GM12878 (cell line): Measurements from ENCODE around the gene ZBED4. TPM values are rescaled to one million over a fixed set of nuclear protein-coding genes. Genes with fewer than 3 reads are reported as not detected.

Experiments
- BMI1 ChIP-seq: fragments of 450-650 bp; IDR thresholded peaks from 2 replicates; pipeline ENCODE4 v1.6.1; 2016; ENCODE audit warnings: mild to moderate bottlenecking, moderate library complexity, borderline replicate concordance
- CREM ChIP-seq: IDR thresholded peaks from 2 replicates; pipeline ENCODE4 v1.6.1; 2014; ENCODE audit warnings: antibody characterized with exemption, low read depth
- EED ChIP-seq: sonication (generic); IDR thresholded peaks from 2 replicates; pipeline ENCODE4 v1.6.1; 2016; ENCODE audit warnings: antibody characterized with exemption, low read depth
- ESRRA ChIP-seq: IDR thresholded peaks from 2 replicates; pipeline ENCODE4 v1.6.1; 2012; ENCODE audit warnings: mild to moderate bottlenecking, low read length, improper control_type of control experiment
- HCFC1 ChIP-seq: fragments of 150-350 bp; IDR thresholded peaks from 2 replicates; pipeline ENCODE4 v1.6.1; 2014; ENCODE audit warnings: low read length
- KDM1A ChIP-seq: fragments of 200-600 bp; sonication (generic); IDR thresholded peaks from 2 replicates; pipeline ENCODE4 v1.6.1; 2016; ENCODE audit warnings: borderline replicate concordance
- MEF2A ChIP-seq: IDR thresholded peaks from 2 replicates; pipeline ENCODE4 v1.6.1; 2011; ENCODE audit warnings: low read depth, mild to moderate bottlenecking, low read length, moderate library complexity; ENCODE audit not compliant: insufficient read depth
- MTA3 ChIP-seq: IDR thresholded peaks from 2 replicates; pipeline ENCODE4 v1.6.1; 2012; ENCODE audit warnings: low read length, inconsistent platforms, borderline replicate concordance
- MXI1 ChIP-seq: fragments of 150-350 bp; IDR thresholded peaks from 2 replicates; pipeline ENCODE4 v1.6.1; 2011; ENCODE audit warnings: low read depth, mild to moderate bottlenecking, inconsistent platforms, low read length, improper control_type of control experiment
- NBN ChIP-seq: fragments of 450-650 bp; IDR thresholded peaks from 2 replicates; pipeline ENCODE4 v1.6.1; 2016
- NFXL1 ChIP-seq: fragments of 450-650 bp; IDR thresholded peaks from 2 replicates; pipeline ENCODE4 v1.6.1; 2017; ENCODE audit warnings: antibody characterized with exemption, mild to moderate bottlenecking, borderline replicate concordance
- RAD21 ChIP-seq: IDR thresholded peaks from 2 replicates; pipeline ENCODE4 v1.6.1; 2011; ENCODE audit warnings: mild to moderate bottlenecking, low read depth, low read length, moderate library complexity; ENCODE audit not compliant: insufficient read depth
- RCOR1 ChIP-seq: conservative IDR thresholded peaks from 2 replicates; pipeline ENCODE4 v1.6.1; 2012; ENCODE audit warnings: low read depth, low read length, improper control_type of control experiment
- RFX5 ChIP-seq: IDR thresholded peaks from 2 replicates; pipeline ENCODE4 v1.6.1; 2011; ENCODE audit warnings: low read depth, low read length, improper control_type of control experiment
- SMC3 ChIP-seq: IDR thresholded peaks from 2 replicates; pipeline ENCODE4 v1.6.1; 2011; ENCODE audit warnings: low read length, improper control_type of control experiment, borderline replicate concordance
- STAT3 ChIP-seq: IDR thresholded peaks from 2 replicates; pipeline ENCODE4 v1.6.1; 2011; ENCODE audit warnings: low read depth, low read length, improper control_type of control experiment
- SUZ12 ChIP-seq: fragments of 200-600 bp; sonication (generic); IDR thresholded peaks from one replicate; pipeline ENCODE4 v1.6.1; 2018; ENCODE audit warnings: antibody characterized with exemption, mild to moderate bottlenecking; ENCODE audit not compliant: unreplicated experiment
- ZNF274 ChIP-seq: IDR thresholded peaks from one replicate; pipeline ENCODE4 v1.8.0; 2011; ENCODE audit not compliant: insufficient read length, insufficient read depth
- polyA plus RNA-seq, 11 experiments: library from polyadenylated mRNA; depleted of rRNA in 4 of 11; unstranded in 6 of 11; stranded (reverse) in 5 of 11; fragments of >200 nt; fragmentation: Nextera tagmentation in 4 of 11; fragmentation: Illumina TruSeq in 1 of 11; extraction: Ambion mirVana in 4 of 11; extraction: Trizol in 1 of 11; gene quantifications; 1 replicate in 1 of 11; 2 replicates in 10 of 11; pipeline versions ENCODE4 v1.2.1 to v1.2.3, GENCODE V29; 2011 to 2016; ENCODE audit warnings: inconsistent platforms in 2 of 11, missing spikeins in 2 of 11, low read depth in 1 of 11
- total RNA-seq, 4 experiments: library from RNA; depleted of rRNA in 3 of 4; stranded (reverse); fragments of >200 nt in 3 of 4; fragmentation: Illumina TruSeq in 1 of 4; extraction: Trizol in 1 of 4; gene quantifications; 2 replicates each; pipeline versions ENCODE4 v1.2.1 to v1.2.3, GENCODE V29; 2013 to 2021
- TF ChIP-seq, protein P1 (sequence below): fragments of 450-650 bp; IDR thresholded peaks from 2 replicates; pipeline ENCODE4 v1.6.1; 2017; ENCODE audit warnings: mild to moderate bottlenecking, low read depth, inconsistent platforms; ENCODE audit not compliant: poor library complexity, severe bottlenecking
- TF ChIP-seq, protein P2 (sequence below): IDR thresholded peaks from 2 replicates; pipeline ENCODE4 v1.6.1; 2012; ENCODE audit warnings: low read depth, low read length, improper control_type of control experiment
- TF ChIP-seq, protein P3 (sequence below): fragments of 450-650 bp; conservative IDR thresholded peaks from 2 replicates; pipeline ENCODE4 v1.6.1; 2017; ENCODE audit warnings: mild to moderate bottlenecking, moderate library complexity
- TF ChIP-seq, protein P4 (sequence below): IDR thresholded peaks from 2 replicates; pipeline ENCODE4 v1.6.1; 2011; ENCODE audit warnings: low read depth, low read length, improper control_type of control experiment, borderline replicate concordance

ZBED4 gene
- total and polyA plus RNA-seq, 10 of the 15 experiments (the other 5 are each of a cell fraction or from before 2014, with no cell fraction given) = 2.3 to 21.6 (median 12.8) TPM

DNA sequence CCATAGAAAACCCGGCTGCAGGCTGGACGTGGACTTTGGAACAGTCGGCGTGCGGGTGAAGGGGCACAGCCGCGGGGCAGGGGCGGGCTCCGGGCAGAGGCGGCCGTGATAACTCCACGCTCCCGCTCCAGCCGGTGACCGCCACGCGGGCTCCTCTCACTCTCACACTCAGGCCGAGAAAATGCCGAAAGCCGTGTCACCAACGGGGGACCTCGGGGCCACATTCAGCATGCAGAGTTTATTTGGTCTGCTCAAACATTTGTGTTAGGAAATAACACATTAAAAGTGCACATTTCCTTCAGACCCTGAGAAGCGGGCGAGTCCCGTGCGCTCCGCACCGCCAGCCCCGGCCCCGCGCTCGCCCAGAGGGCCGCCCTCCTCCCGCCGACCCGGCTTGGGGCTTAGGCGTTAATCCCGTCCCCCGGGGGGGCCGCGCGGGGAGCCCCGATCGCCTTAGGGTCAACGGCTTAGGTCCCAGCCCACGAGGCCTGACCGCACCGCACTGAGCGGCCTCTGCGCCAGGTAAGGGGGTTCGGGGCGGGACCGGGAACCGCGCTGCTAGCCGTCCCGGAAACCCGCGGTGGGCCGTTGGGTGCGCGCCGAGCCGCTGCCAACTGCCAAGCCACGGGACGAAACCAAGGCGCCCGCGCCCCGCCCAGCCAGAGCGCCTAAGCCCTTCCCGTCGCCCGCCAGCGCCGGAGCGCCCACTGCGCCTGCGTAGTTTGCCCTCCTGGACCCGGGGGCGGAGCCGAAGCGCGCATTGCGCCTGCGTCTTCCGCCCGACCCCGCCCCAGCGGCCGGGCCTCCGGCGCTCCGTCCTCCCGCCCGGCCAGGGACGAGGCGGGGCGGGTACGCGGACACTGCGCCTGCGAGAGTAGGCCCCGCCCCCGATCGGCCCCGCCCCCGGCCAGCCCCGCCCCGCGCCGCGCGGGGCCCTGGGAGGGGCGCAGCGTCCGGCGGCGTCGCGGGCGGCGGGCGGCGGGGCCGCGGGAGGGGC lies at the start of gene ZBED4 (continued):
- TF ChIP-seq, protein P1, sequence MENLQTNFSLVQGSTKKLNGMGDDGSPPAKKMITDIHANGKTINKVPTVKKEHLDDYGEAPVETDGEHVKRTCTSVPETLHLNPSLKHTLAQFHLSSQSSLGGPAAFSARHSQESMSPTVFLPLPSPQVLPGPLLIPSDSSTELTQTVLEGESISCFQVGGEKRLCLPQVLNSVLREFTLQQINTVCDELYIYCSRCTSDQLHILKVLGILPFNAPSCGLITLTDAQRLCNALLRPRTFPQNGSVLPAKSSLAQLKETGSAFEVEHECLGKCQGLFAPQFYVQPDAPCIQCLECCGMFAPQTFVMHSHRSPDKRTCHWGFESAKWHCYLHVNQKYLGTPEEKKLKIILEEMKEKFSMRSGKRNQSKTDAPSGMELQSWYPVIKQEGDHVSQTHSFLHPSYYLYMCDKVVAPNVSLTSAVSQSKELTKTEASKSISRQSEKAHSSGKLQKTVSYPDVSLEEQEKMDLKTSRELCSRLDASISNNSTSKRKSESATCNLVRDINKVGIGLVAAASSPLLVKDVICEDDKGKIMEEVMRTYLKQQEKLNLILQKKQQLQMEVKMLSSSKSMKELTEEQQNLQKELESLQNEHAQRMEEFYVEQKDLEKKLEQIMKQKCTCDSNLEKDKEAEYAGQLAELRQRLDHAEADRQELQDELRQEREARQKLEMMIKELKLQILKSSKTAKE = no peak
- no peak for TF ChIP-seq NBN
- no peak for TF ChIP-seq ESRRA
- TF ChIP-seq EED = peak; percentile 36; the same call in 1 of the 2 replicates
- no peak for TF ChIP-seq ZNF274
- TF ChIP-seq RFX5 = no peak
- TF ChIP-seq NFXL1 = no peak
- TF ChIP-seq CREM = 0 out of 2 replicates have a peak, but pooled peaks have one; percentile 14
- TF ChIP-seq STAT3 = no peak
- TF ChIP-seq RAD21 = no peak
- no peak for TF ChIP-seq KDM1A
- no peak for TF ChIP-seq SMC3
- TF ChIP-seq RCOR1 = no peak
- TF ChIP-seq, protein P2, sequence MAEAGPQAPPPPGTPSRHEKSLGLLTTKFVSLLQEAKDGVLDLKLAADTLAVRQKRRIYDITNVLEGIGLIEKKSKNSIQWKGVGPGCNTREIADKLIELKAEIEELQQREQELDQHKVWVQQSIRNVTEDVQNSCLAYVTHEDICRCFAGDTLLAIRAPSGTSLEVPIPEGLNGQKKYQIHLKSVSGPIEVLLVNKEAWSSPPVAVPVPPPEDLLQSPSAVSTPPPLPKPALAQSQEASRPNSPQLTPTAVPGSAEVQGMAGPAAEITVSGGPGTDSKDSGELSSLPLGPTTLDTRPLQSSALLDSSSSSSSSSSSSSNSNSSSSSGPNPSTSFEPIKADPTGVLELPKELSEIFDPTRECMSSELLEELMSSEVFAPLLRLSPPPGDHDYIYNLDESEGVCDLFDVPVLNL = peak; percentile 31; the same call in 1 of the 2 replicates
- TF ChIP-seq SUZ12 = no peak
- TF ChIP-seq MTA3 = no peak
- TF ChIP-seq, protein P3, sequence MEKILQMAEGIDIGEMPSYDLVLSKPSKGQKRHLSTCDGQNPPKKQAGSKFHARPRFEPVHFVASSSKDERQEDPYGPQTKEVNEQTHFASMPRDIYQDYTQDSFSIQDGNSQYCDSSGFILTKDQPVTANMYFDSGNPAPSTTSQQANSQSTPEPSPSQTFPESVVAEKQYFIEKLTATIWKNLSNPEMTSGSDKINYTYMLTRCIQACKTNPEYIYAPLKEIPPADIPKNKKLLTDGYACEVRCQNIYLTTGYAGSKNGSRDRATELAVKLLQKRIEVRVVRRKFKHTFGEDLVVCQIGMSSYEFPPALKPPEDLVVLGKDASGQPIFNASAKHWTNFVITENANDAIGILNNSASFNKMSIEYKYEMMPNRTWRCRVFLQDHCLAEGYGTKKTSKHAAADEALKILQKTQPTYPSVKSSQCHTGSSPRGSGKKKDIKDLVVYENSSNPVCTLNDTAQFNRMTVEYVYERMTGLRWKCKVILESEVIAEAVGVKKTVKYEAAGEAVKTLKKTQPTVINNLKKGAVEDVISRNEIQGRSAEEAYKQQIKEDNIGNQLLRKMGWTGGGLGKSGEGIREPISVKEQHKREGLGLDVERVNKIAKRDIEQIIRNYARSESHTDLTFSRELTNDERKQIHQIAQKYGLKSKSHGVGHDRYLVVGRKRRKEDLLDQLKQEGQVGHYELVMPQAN = peak; percentile 62; the same call in 1 of the 2 replicates
- no peak for TF ChIP-seq BMI1
- TF ChIP-seq MXI1 = peak; percentile 79
- no peak for TF ChIP-seq MEF2A
- no peak; the same call in 1 of the 2 replicates for TF ChIP-seq HCFC1
- TF ChIP-seq, protein P4, sequence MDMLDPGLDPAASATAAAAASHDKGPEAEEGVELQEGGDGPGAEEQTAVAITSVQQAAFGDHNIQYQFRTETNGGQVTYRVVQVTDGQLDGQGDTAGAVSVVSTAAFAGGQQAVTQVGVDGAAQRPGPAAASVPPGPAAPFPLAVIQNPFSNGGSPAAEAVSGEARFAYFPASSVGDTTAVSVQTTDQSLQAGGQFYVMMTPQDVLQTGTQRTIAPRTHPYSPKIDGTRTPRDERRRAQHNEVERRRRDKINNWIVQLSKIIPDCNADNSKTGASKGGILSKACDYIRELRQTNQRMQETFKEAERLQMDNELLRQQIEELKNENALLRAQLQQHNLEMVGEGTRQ = no peak
